HCT116 (cell line): Measurements from ENCODE around the gene LY9. TPM values are rescaled to one million over a fixed set of nuclear protein-coding genes. Genes with fewer than 3 reads are reported as not detected.

Experiments
- ATAC-seq: fragments of 200-7000 bp; cut with Tn5 transposase; 2 replicates; pipeline ENCODE4 v1.9.1; 2020; ENCODE audit warnings: mild to moderate bottlenecking, moderate library complexity
- BruUV-seq: library from RNA; stranded (reverse); fragments of 400-500 nt; replicated peaks from 2 replicates; lab custom pipeline; 2021; lab: Mats Ljungman, UMichigan
- CTCF ChIA-PET: fragments of 300-600 bp; sonication (Branson Sonifier 250); formaldehyde crosslinking; loops from one replicate; lab custom pipeline; 2021; ENCODE audit warnings: antibody characterized with exemption; lab: Charles Lee
- POLR2A ChIA-PET: fragments of 300-600, 350-600 bp; sonication (Branson Sonifier 250); formaldehyde crosslinking; loops from one replicate; lab custom pipeline; 2021; ENCODE audit warnings: antibody characterized with exemption; lab: Charles Lee
- RAD21 ChIA-PET, 2 experiments: fragments of 300-600 bp; sonication (Branson Sonifier 250); formaldehyde crosslinking; loops; one replicate each; lab custom pipeline; 2023; ENCODE audit warnings: low total read pairs in 2 of 2; ENCODE audit not compliant: uncharacterized antibody in 2 of 2, unreplicated experiment in 2 of 2, low non-redundant PET in 1 of 2; lab: Charles Lee
- DNase-seq: peaks from one replicate; pipeline ENCODE4 v3.0.0-alpha.2; 2010; ENCODE audit warnings: low read depth, low spot score
- H2AFZ ChIP-seq: fragments of 200-600 bp; shearing (Covaris generic), sonication (generic); 2 replicates; pipeline ENCODE4 v1.6.1; 2017; ENCODE audit warnings: low read depth, mixed run types, mixed read lengths, antibody characterized with exemption, low read length; ENCODE audit not compliant: poor library complexity, severe bottlenecking
- H3K27ac ChIP-seq: 2 replicates; pipeline ENCODE4 v1.5.1; 2012; ENCODE audit warnings: low read depth, low read length
- H3K27me3 ChIP-seq: fragments of 200-600 bp; sonication (generic); 2 replicates; pipeline ENCODE4 v1.6.1; 2016; ENCODE audit warnings: mixed run types, low read length, mixed read lengths; ENCODE audit not compliant: insufficient read depth
- H3K36me3 ChIP-seq, 2 experiments: fragments of 200-500 bp in 1 of 2; fragments of 200-600 bp in 1 of 2; sonication (Bioruptor generic) in 1 of 2; sonication (generic) in 1 of 2; 2 replicates each; pipeline versions ENCODE4 v1.5.1 to v1.6.1; 2014 to 2016; ENCODE audit warnings: low read length in 2 of 2, inconsistent platforms in 1 of 2, mixed read lengths in 1 of 2, mixed run types in 1 of 2; ENCODE audit not compliant: insufficient read depth in 2 of 2, control insufficient read depth in 1 of 2
- H3K4me1 ChIP-seq, 2 experiments: fragments of 200-600 bp in 1 of 2; sonication (generic) in 1 of 2; 2 replicates each; pipeline versions ENCODE4 v1.5.1 to v1.6.1; 2012 to 2017; ENCODE audit warnings: low read length in 2 of 2, inconsistent platforms in 1 of 2, mild to moderate bottlenecking in 1 of 2, mixed read lengths in 1 of 2, mixed run types in 1 of 2, moderate library complexity in 1 of 2; ENCODE audit not compliant: insufficient read depth in 2 of 2, control insufficient read depth in 1 of 2
- H3K4me2 ChIP-seq: fragments of 200-600 bp; sonication (generic); 2 replicates; pipeline ENCODE4 v1.6.1; 2017; ENCODE audit warnings: mixed run types, low read length, mixed read lengths
- H3K4me3 ChIP-seq, 2 experiments: fragments of 200-600 bp in 1 of 2; sonication (generic) in 1 of 2; replicated peaks in 1 of 2; 2 replicates each; pipeline ENCODE4 v1.5.1; 2011 to 2016; ENCODE audit warnings: low read length in 2 of 2, control low read depth in 1 of 2, low read depth in 1 of 2, mild to moderate bottlenecking in 1 of 2, mixed read lengths in 1 of 2, mixed run types in 1 of 2
- H3K79me2 ChIP-seq: fragments of 200-600 bp; sonication (generic); 2 replicates; pipeline ENCODE4 v1.6.1; 2017; ENCODE audit warnings: mild to moderate bottlenecking, mixed run types, low read length, moderate library complexity, mixed read lengths; ENCODE audit not compliant: insufficient read depth
- H3K9ac ChIP-seq: fragments of 200-600 bp; sonication (generic); 2 replicates; pipeline ENCODE4 v1.6.1; 2016; ENCODE audit warnings: low read length, mixed read lengths
- H3K9me2 ChIP-seq: fragments of 200-600 bp; sonication (generic), shearing (Covaris generic); 2 replicates; pipeline ENCODE4 v1.6.1; 2017; ENCODE audit warnings: mixed run types, mild to moderate bottlenecking, moderate library complexity; ENCODE audit not compliant: insufficient read depth
- H3K9me3 ChIP-seq, 2 experiments: fragments of 200-500 bp in 1 of 2; fragments of 200-600 bp in 1 of 2; sonication (Bioruptor generic) in 1 of 2; sonication (generic) in 1 of 2; 2 replicates each; pipeline ENCODE4 v1.6.1; 2014 to 2017; ENCODE audit warnings: low read length in 2 of 2, mixed read lengths in 2 of 2, inconsistent platforms in 1 of 2, low read depth in 1 of 2, mild to moderate bottlenecking in 1 of 2, mixed run types in 1 of 2, moderate library complexity in 1 of 2; ENCODE audit not compliant: control insufficient read depth in 1 of 2, insufficient read depth in 1 of 2
- H4K20me1 ChIP-seq: fragments of 200-600 bp; sonication (generic), shearing (Covaris generic); 2 replicates; pipeline ENCODE4 v1.6.1; 2017; ENCODE audit warnings: mixed run types, mild to moderate bottlenecking, moderate library complexity; ENCODE audit not compliant: insufficient read depth
- CBX3 ChIP-seq: IDR thresholded peaks from 2 replicates; pipeline ENCODE4 v1.6.1; 2012; ENCODE audit warnings: low read depth
- EZH2 ChIP-seq: fragments of 200-600 bp; sonication (generic); IDR thresholded peaks from 2 replicates; pipeline ENCODE4 v1.6.1; 2017; ENCODE audit warnings: antibody characterized with exemption, mixed run types
- EZH2phosphoT487 ChIP-seq: fragments of 200-600 bp; IDR thresholded peaks from 2 replicates; pipeline ENCODE4 v1.6.1; 2018; ENCODE audit warnings: antibody characterized with exemption, borderline replicate concordance
- JUND ChIP-seq: IDR thresholded peaks from 2 replicates; pipeline ENCODE4 v1.6.1; 2012
- ZFX ChIP-seq: fragments of 450-650 bp; IDR thresholded peaks from 2 replicates; pipeline ENCODE4 v1.6.1; 2017
- intact Hi-C: fragments of 100-400 bp; cut with micrococcal nuclease; formaldehyde crosslinking; loops from 2 replicates; pipeline ENCODE4 v1.10.0; 2022
- total RNA-seq: library from RNA; stranded (reverse); gene quantifications from one replicate; pipeline ENCODE4 v1.2.1, GENCODE V29; 2021; ENCODE audit not compliant: unreplicated experiment
- TF ChIP-seq, protein P1 (sequence below): IDR thresholded peaks from 2 replicates; pipeline ENCODE4 v1.6.1; 2012; ENCODE audit warnings: low read depth

LY9 gene
- total RNA-seq, 1 experiment from 2014 or later: 0.22 TPM

DNA sequence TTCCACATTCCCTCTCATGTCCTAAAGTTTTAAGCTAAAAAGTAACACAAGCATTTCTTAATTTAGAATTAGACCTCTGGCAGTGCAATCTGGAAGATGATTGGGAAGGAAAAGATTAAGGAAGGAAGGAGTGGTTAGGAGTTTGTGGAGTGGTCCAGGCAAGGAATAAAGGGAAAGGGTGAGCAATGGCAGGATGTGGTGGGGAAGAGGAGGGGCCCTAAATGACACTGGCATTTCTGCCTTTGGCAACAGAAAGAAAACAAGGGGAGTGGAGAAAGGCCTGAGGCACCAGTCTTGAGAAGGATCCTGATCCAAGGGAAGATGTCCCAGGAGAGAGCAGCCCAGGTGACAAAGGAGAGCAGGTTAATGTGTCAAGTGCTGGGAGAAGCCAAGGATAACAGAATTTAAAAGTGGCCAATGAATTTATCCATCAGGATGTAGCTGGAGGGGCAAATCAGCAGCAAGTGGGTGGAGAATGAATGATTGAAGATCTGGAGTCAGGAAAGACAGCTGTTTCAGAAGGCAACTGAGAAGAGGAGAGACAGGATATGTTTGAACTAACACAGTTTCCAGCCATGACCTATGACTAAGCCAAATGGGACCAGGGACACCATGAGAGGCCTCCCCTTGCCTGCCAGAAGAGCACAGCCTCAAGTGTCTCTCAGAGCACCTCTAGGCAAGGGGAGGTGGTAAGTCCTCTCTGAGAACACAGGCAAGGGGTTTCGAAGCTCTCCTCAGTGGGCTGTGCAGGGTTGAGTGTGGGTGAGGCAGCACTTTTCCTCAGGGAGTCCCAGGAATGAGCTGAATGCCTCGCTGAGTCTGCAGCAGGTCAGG, 20.9 kb upstream of the LY9 start:
- DNase-seq (no peak), ATAC-seq (no peak)
- H3K4me1 ChIP-seq: no peaks in the 10 kb centered on the region
- no peaks in the 10 kb centered on the region for H3K9me2 ChIP-seq
- BruUV-seq: no TSS peak
- no peaks in the 10 kb centered on the region for H4K20me1 ChIP-seq
- CTCF ChIA-PET: interaction anchor here (1.3 to 2.7 kb wide), 2 partner anchors 27 to 178 kb away, joined by 4 to 29 read pairs; partner anchors contain the start of gene ITLN2
- H3K27ac ChIP-seq: no peak overlapping the region
- no peaks in the 10 kb centered on the region for H3K9me3 ChIP-seq
- H3K4me2 ChIP-seq: no peak overlapping the region
- TF ChIP-seq CBX3 (no peak), EZH2phosphoT487 (no peak), EZH2 (no peak), ZFX (no peak), JUND (no peak)
- TF ChIP-seq, protein P1, sequence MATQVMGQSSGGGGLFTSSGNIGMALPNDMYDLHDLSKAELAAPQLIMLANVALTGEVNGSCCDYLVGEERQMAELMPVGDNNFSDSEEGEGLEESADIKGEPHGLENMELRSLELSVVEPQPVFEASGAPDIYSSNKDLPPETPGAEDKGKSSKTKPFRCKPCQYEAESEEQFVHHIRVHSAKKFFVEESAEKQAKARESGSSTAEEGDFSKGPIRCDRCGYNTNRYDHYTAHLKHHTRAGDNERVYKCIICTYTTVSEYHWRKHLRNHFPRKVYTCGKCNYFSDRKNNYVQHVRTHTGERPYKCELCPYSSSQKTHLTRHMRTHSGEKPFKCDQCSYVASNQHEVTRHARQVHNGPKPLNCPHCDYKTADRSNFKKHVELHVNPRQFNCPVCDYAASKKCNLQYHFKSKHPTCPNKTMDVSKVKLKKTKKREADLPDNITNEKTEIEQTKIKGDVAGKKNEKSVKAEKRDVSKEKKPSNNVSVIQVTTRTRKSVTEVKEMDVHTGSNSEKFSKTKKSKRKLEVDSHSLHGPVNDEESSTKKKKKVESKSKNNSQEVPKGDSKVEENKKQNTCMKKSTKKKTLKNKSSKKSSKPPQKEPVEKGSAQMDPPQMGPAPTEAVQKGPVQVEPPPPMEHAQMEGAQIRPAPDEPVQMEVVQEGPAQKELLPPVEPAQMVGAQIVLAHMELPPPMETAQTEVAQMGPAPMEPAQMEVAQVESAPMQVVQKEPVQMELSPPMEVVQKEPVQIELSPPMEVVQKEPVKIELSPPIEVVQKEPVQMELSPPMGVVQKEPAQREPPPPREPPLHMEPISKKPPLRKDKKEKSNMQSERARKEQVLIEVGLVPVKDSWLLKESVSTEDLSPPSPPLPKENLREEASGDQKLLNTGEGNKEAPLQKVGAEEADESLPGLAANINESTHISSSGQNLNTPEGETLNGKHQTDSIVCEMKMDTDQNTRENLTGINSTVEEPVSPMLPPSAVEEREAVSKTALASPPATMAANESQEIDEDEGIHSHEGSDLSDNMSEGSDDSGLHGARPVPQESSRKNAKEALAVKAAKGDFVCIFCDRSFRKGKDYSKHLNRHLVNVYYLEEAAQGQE: no peak
- H3K4me3 ChIP-seq: no peak overlapping the region
- intact Hi-C loops: loop anchor here (5.0 kb wide), 2 partner anchors 48 to 177 kb away; partner anchors contain the start of gene ITLN2
- H3K27me3 ChIP-seq: no peaks in the 10 kb centered on the region
- no peak overlapping the region for H2AFZ ChIP-seq
- H3K79me2 ChIP-seq: no peaks in the 10 kb centered on the region
- H3K36me3 ChIP-seq: no peaks in the 10 kb centered on the region
- POLR2A ChIA-PET: no interaction called here
- no peak overlapping the region for H3K9ac ChIP-seq
- RAD21 ChIA-PET: no interaction called here
